ENCODE measurements around the gene RPA3.

The RPA3 gene

GRCh38 chr7:7640221-7641128 is 77.9 kb downstream of the RPA3 start, which contains the start of gene UMAD1:
UMAD1 (plus strand) TSS chr7:7640752; CDS start chr7:7673372, 32,620 bp downstream.
- no peak for TF ChIP-seq CTCF (conservative IDR thresholded peaks at IDR 0.05)

GRCh38 chr7:7639847-7640220 is 78.6 kb downstream of the RPA3 start:
- H3K27ac ChIP-seq = peak overlapping the region; percentile 73
- TF ChIP-seq CTCF (conservative IDR thresholded peaks at IDR 0.05) = no peak

More at GRCh38 chr7:7640221-7641128, 77.9 kb downstream of the RPA3 start, which contains the start of gene UMAD1:
- H3K27ac ChIP-seq = peak within 1 kb of the TSS; percentile 73

- no peak for TF ChIP-seq CTCF (conservative IDR thresholded peaks at IDR 0.05)
- peak overlapping the region; percentile 73 for H3K27ac ChIP-seq
Observed at GRCh38 chr7:7639421-7639820, 79.0 kb downstream of the RPA3 start.

GRCh38 chr7:7630626-7631329 is 87.6 kb downstream of the RPA3 start:
- no peak for TF ChIP-seq CTCF (conservative IDR thresholded peaks at IDR 0.05)
- H3K27ac ChIP-seq = no peak overlapping the region

GRCh38 chr7:7628476-7628875 is 89.9 kb downstream of the RPA3 start:
- H3K27ac ChIP-seq = no peak overlapping the region
- no peak for TF ChIP-seq CTCF (conservative IDR thresholded peaks at IDR 0.05)

- no peak for TF ChIP-seq CTCF (conservative IDR thresholded peaks at IDR 0.05)
- no peak overlapping the region for H3K27ac ChIP-seq
Observed at GRCh38 chr7:7620644-7621210, 97.7 kb downstream of the RPA3 start.

- H3K27ac ChIP-seq = no peak overlapping the region
- TF ChIP-seq CTCF (conservative IDR thresholded peaks at IDR 0.05) = no peak
Observed at GRCh38 chr7:7620236-7620635, 98.2 kb downstream of the RPA3 start.

Measured in VCaP (cell line).